ENCODE measurements around the gene TRPC1.
A peak's percentile ranks its signal among the peaks of the same experiment; 100 is the strongest.

The TRPC1 gene

GRCh38 chr3:142723968-142724681 lies at the start of gene TRPC1:
TSS of gene TRPC1 (plus strand) at chr3:142724034. CDS start at chr3:142724560, 526 bp downstream.
- TF ChIP-seq, protein P1, sequence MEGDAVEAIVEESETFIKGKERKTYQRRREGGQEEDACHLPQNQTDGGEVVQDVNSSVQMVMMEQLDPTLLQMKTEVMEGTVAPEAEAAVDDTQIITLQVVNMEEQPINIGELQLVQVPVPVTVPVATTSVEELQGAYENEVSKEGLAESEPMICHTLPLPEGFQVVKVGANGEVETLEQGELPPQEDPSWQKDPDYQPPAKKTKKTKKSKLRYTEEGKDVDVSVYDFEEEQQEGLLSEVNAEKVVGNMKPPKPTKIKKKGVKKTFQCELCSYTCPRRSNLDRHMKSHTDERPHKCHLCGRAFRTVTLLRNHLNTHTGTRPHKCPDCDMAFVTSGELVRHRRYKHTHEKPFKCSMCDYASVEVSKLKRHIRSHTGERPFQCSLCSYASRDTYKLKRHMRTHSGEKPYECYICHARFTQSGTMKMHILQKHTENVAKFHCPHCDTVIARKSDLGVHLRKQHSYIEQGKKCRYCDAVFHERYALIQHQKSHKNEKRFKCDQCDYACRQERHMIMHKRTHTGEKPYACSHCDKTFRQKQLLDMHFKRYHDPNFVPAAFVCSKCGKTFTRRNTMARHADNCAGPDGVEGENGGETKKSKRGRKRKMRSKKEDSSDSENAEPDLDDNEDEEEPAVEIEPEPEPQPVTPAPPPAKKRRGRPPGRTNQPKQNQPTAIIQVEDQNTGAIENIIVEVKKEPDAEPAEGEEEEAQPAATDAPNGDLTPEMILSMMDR (IDR thresholded peaks at IDR 0.05; ENCODE audit: low read depth, low read length), result no peak
- DNase-seq (ENCODE audit: low read depth in 2 of 2), result peak; percentile 80 to 81

DNA sequence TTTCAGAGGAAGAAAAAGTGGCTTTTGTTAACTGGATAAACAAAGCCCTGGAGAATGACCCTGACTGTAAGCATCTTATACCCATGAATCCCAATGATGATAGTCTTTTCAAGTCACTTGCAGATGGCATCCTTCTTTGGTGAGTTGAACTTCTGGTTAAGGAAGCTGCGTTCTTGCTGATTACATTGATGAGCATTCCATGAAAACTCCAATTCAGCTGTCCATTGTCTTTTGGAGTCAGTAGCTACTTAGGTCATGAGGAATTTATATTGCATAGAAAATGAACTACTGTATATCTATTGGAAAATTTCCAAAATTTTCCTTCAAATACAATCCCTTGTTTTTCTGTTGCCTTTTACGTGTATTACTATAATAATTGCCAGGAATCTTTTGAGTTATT lies 47.7 kb upstream of the TRPC1 start:
- H3K4me3 ChIP-seq (replicated peaks in 1 of 2; ENCODE audit: low read depth in 2 of 2, low read length in 2 of 2), result no peak overlapping the region
- TF ChIP-seq, protein P1 (IDR thresholded peaks at IDR 0.05; ENCODE audit: low read depth, low read length), result no peak
- no peak for DNase-seq (ENCODE audit: low read depth in 2 of 2)

More at GRCh38 chr3:142723968-142724681, at the start of gene TRPC1:
- peak within 1 kb of the TSS; percentile 81 to 86 for H3K4me3 ChIP-seq (replicated peaks in 1 of 2; ENCODE audit: low read depth in 2 of 2, low read length in 2 of 2)

GRCh38 chr3:142680710-142681109 lies 43.1 kb upstream of the TRPC1 start:
- no peak for DNase-seq (ENCODE audit: low read depth in 2 of 2)
- TF ChIP-seq, protein P1 (IDR thresholded peaks at IDR 0.05; ENCODE audit: low read depth, low read length), result no peak
- no peak overlapping the region for H3K4me3 ChIP-seq (replicated peaks in 1 of 2; ENCODE audit: low read depth in 2 of 2, low read length in 2 of 2)

DNA sequence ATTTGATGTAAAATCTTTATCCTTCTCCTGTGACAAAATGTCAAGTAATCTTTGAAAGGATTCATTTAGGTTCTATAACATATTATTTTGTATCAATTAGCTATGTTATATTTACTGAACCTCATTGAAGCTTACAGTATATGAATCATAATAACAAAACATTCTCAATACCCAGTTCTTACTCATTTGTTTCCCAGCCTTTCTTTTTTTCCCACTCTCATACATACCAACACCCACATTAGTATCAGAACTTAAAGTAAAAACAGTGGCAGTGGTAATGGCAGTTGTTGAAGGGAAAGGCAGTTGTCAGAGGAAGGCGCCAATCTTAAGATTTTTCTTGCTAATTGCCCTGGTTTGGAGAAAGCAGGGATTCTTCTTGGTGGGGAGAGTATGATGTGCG lies 33.2 kb upstream of the TRPC1 start:
- no peak for DNase-seq (ENCODE audit: low read depth in 2 of 2)
- no peak overlapping the region for H3K4me3 ChIP-seq (replicated peaks in 1 of 2; ENCODE audit: low read depth in 2 of 2, low read length in 2 of 2)
- TF ChIP-seq, protein P1 (IDR thresholded peaks at IDR 0.05; ENCODE audit: low read depth, low read length), result no peak

GRCh38 chr3:142691527-142691926 lies 32.3 kb upstream of the TRPC1 start:
- TF ChIP-seq, protein P1 (IDR thresholded peaks at IDR 0.05; ENCODE audit: low read depth, low read length), result no peak
- DNase-seq (ENCODE audit: low read depth in 2 of 2), result no peak
- H3K4me3 ChIP-seq (replicated peaks in 1 of 2; ENCODE audit: low read depth in 2 of 2, low read length in 2 of 2), result no peak overlapping the region

- TF ChIP-seq, protein P1 (IDR thresholded peaks at IDR 0.05; ENCODE audit: low read depth, low read length), result no peak
- DNase-seq (ENCODE audit: low read depth in 2 of 2), result no peak
- no peak overlapping the region for H3K4me3 ChIP-seq (replicated peaks in 1 of 2; ENCODE audit: low read depth in 2 of 2, low read length in 2 of 2)
These were observed 30.5 kb upstream of the TRPC1 start for GRCh38 chr3:142693136-142693853.
